ENCODE measurements around the gene FGFR2. TPM values are rescaled to one million over a fixed set of nuclear protein-coding genes. Genes with fewer than 3 reads are reported as not detected.
"Not testable (repeated sequence)": the region's sequence is repeated elsewhere in the genome, so short reads cannot be mapped to it uniquely, and the experiment has no call there.

Gene FGFR2
- total RNA-seq, 1 donor from 2014 or later, result 22.6 TPM

GRCh38 chr10:121558238-121558637 lies 40.0 kb downstream of the FGFR2 start:
- DNase-seq (ENCODE audit: low spot score) (no peak), ATAC-seq (no peak)

- no peak for DNase-seq (ENCODE audit: low spot score)
Measured at GRCh38 chr10:121556918-121557573, 41.2 kb downstream of the FGFR2 start.

GRCh38 chr10:121556455-121556854 lies 41.8 kb downstream of the FGFR2 start:
- DNase-seq (ENCODE audit: low spot score), result no peak
- no peak for ATAC-seq

More at GRCh38 chr10:121556918-121557573, 41.2 kb downstream of the FGFR2 start:
- ATAC-seq, result no peak

GRCh38 chr10:121554916-121555315 lies 43.3 kb downstream of the FGFR2 start:
- not testable (repeated sequence) for ATAC-seq; DNase-seq (ENCODE audit: low spot score)

- ATAC-seq, result no peak
- no peak for DNase-seq (ENCODE audit: low spot score)
Measured at GRCh38 chr10:121553511-121554264, 44.6 kb downstream of the FGFR2 start.

- DNase-seq (ENCODE audit: low spot score) (no peak), ATAC-seq (no peak)
Measured at GRCh38 chr10:121552746-121553145, 45.5 kb downstream of the FGFR2 start.

- ATAC-seq (no peak), DNase-seq (ENCODE audit: low spot score) (no peak)
Measured at GRCh38 chr10:121551210-121551885, 46.9 kb downstream of the FGFR2 start.

- DNase-seq (ENCODE audit: low spot score) (no peak), ATAC-seq (no peak)
Measured at GRCh38 chr10:121544301-121544869, 53.9 kb downstream of the FGFR2 start.

GRCh38 chr10:121543545-121543944 lies 54.7 kb downstream of the FGFR2 start:
- ATAC-seq (peak; percentile 28), DNase-seq (ENCODE audit: low spot score) (no peak)

- ATAC-seq (no peak), DNase-seq (ENCODE audit: low spot score) (no peak)
Measured at GRCh38 chr10:121541450-121542120, 56.7 kb downstream of the FGFR2 start.

GRCh38 chr10:121540732-121541395 lies 57.4 kb downstream of the FGFR2 start:
- ATAC-seq, result peak; percentile 65

GRCh38 chr10:121539786-121540185 lies 58.5 kb downstream of the FGFR2 start:
- no peak for ATAC-seq
- DNase-seq (ENCODE audit: low spot score), result no peak

More at GRCh38 chr10:121540732-121541395, 57.4 kb downstream of the FGFR2 start:
- DNase-seq (ENCODE audit: low spot score), result peak; percentile 56

- peak; percentile 60 for DNase-seq (ENCODE audit: low spot score)
Measured at GRCh38 chr10:121536310-121536913, 61.8 kb downstream of the FGFR2 start.

GRCh38 chr10:121535381-121535780 lies 62.9 kb downstream of the FGFR2 start:
- no peak for ATAC-seq
- no peak for DNase-seq (ENCODE audit: low spot score)

More at GRCh38 chr10:121536310-121536913, 61.8 kb downstream of the FGFR2 start:
- peak; percentile 55 for ATAC-seq

- DNase-seq (ENCODE audit: low spot score) (no peak), ATAC-seq (no peak)
Measured at GRCh38 chr10:121532292-121532864, 65.9 kb downstream of the FGFR2 start.

GRCh38 chr10:121531830-121532178 lies 66.4 kb downstream of the FGFR2 start:
- DNase-seq (ENCODE audit: low spot score), result no peak
- no peak for ATAC-seq

- peak; percentile 81 for ATAC-seq
- DNase-seq (ENCODE audit: low spot score), result peak; percentile 78
Measured at GRCh38 chr10:121531076-121531829, 67.0 kb downstream of the FGFR2 start.

GRCh38 chr10:121530481-121531075 lies 67.7 kb downstream of the FGFR2 start:
- no peak for DNase-seq (ENCODE audit: low spot score)
- peak; percentile 59 for ATAC-seq
